Peyer's patch (tissue), 4 donors: ENCODE measurements around the gene CDH23. TPM values are rescaled to one million over a fixed set of nuclear protein-coding genes. Genes with fewer than 3 reads are reported as not detected.

Experiments used
- DNase-seq, 3 donors: peaks; one replicate each; pipeline ENCODE4 v3.0.0-alpha.2; 2017 to 2019
- H3K27ac ChIP-seq, 4 donors: fragments of 200-600 bp; sonication (generic); one replicate each; pipeline ENCODE4 v1.5.1; 2016 to 2019
- H3K27me3 ChIP-seq, 2 donors: fragments of 200-600 bp; sonication (generic); one replicate each; pipeline ENCODE4 v1.5.1; 2019
- H3K36me3 ChIP-seq, 3 donors: fragments of 200-600 bp; sonication (generic); one replicate each; pipeline ENCODE4 v1.5.1; 2016 to 2019
- H3K4me1 ChIP-seq, 4 donors: fragments of 200-600 bp; sonication (generic); one replicate each; pipeline ENCODE4 v1.5.1; 2016 to 2019
- H3K4me3 ChIP-seq, 4 donors: fragments of 200-600 bp; sonication (generic); 1 replicate in 3 of 4; 2 replicates in 1 of 4; pipeline ENCODE4 v1.5.1; 2016 to 2019; ENCODE audit warnings: mild to moderate bottlenecking in 1 of 4
- H3K9me3 ChIP-seq, 4 donors: fragments of 200-600 bp; sonication (generic); one replicate each; pipeline ENCODE4 v1.5.1; 2016 to 2019; ENCODE audit warnings: mild to moderate bottlenecking in 1 of 4
- POLR2A ChIP-seq, 2 donors: fragments of 450-650 bp; IDR thresholded peaks; one replicate each; pipeline ENCODE4 v1.5.1; 2017; ENCODE audit warnings: antibody characterized with exemption in 2 of 2, mild to moderate bottlenecking in 2 of 2, moderate library complexity in 2 of 2
- total RNA-seq, 4 donors: library from RNA; depleted of rRNA; stranded (reverse); fragments of >200 nt; gene quantifications; one replicate each; pipeline ENCODE4 v1.1.0, GENCODE V29; 2016
- TF ChIP-seq, protein P1 (sequence below), 6 experiments: fragments of 450-650 bp in 4 of 6; fragments of 200-600 bp in 2 of 6; sonication (generic) in 1 of 6; IDR thresholded peaks; one replicate each; pipeline ENCODE4 v1.5.1; 2017 to 2019; ENCODE audit warnings: antibody characterized with exemption in 6 of 6, mild to moderate bottlenecking in 3 of 6, moderate library complexity in 1 of 6

Gene CDH23
- total RNA-seq, 4 donors from 2014 or later: 3.2 to 9.9 (median 5.4) TPM

DNA sequence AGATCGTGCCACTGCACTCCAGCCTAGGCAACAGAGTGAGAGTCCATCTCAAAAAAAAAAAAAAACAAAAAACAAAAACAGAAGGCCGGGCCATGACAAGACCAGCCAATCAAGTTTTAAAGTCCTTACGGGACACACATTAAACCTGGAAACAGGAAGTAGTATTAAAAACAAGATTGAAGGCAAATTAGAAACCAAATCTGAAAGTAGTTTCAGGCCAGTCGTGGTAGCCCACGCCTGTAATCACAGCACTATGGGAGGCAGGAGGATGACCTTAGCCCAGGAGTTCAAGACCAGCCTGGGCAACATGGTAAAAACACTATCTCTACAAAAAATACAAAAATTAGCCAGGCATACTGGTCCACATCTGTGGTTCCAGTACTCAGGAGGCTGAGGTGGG lies 436.2 kb downstream of the CDH23 start:
- Histone ChIP-seq H3K27ac (no peak overlapping the region), H3K27me3 (no peaks in the 10 kb centered on the region), H3K9me3 (no peaks in the 10 kb centered on the region), H3K36me3 (peaks cover 0 to 60% (median 0%) of the 10 kb centered on the region in 3 donors), H3K4me1 (peaks cover 0 to 36% (median 14%) of the 10 kb centered on the region in 4 donors), H3K4me3 (no peak overlapping the region)
- TF ChIP-seq, protein P1, sequence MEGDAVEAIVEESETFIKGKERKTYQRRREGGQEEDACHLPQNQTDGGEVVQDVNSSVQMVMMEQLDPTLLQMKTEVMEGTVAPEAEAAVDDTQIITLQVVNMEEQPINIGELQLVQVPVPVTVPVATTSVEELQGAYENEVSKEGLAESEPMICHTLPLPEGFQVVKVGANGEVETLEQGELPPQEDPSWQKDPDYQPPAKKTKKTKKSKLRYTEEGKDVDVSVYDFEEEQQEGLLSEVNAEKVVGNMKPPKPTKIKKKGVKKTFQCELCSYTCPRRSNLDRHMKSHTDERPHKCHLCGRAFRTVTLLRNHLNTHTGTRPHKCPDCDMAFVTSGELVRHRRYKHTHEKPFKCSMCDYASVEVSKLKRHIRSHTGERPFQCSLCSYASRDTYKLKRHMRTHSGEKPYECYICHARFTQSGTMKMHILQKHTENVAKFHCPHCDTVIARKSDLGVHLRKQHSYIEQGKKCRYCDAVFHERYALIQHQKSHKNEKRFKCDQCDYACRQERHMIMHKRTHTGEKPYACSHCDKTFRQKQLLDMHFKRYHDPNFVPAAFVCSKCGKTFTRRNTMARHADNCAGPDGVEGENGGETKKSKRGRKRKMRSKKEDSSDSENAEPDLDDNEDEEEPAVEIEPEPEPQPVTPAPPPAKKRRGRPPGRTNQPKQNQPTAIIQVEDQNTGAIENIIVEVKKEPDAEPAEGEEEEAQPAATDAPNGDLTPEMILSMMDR (IDR thresholded peaks at IDR 0.05): no peak
- TF ChIP-seq POLR2A (IDR thresholded peaks at IDR 0.05): no peak
- DNase-seq: no peak

DNA sequence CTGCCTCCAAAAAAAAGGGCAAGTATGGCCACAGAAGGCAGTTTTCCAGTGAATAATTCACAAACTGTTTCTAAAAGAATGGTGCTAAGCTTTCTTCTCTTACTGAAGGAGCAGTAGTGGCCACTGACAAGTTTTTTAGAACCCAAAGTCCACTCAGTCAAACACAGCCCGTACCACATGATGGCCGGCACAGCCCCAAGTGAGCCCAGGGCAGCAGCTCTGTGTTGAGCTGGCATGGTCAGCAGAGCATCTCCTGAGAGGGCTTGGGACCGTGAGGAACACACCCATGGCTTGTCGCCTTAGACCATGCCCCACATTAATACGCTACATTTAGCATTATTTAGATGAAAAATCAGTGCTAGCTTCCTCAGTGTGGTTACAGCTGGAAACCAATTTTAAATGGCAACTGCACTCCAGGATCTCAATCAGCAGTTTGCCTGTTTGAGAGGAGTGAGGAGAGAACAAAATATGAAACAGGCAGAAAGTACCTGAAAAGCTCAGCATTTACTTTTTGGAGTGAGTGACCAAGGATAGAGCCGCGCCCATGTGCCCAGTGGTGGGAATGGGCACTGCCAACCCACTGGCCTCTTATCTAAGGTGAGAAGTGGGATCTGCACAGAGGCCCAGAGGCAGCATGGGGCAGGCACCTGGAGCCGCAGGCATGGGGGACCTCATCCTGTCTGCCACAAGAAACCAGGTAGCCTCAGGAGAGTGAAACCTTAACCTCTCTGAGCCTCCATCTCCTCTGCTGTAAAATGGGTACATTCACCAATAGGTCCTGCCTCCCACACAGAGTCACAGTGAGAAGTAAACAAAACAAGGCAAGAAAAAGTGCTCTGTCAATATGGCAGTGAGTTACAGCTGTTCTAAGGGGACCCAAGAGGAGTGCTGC lies 437.0 kb downstream of the CDH23 start:
- no peak for DNase-seq
- no peaks in the 10 kb centered on the region for H3K27me3 ChIP-seq
- H3K4me1 ChIP-seq: peaks cover 0 to 43% (median 14%) of the 10 kb centered on the region in 4 donors
- no peak for TF ChIP-seq POLR2A (IDR thresholded peaks at IDR 0.05)
- TF ChIP-seq, protein P1 (IDR thresholded peaks at IDR 0.05): no peak
- no peaks in the 10 kb centered on the region for H3K9me3 ChIP-seq
- no peak overlapping the region for H3K4me3 ChIP-seq
- H3K27ac ChIP-seq: no peak overlapping the region
- H3K36me3 ChIP-seq: peaks cover 0 to 53% (median 0%) of the 10 kb centered on the region in 3 donors

DNA sequence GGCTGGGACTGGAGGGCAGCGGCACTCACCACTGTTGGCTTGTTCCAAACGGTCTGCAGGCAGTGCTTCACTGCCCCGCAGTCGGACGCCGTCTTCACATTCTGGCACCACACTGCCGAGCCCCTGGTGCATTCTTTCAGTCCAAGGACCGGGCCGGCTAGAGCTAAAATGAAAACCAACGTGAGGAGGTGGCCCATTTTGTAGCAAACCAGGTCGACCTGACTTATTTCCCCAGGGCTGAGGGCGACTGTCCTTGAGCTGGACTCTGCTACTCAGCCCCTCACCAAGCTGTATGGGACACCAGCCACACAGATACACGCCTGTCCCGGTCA lies 437.6 kb downstream of the CDH23 start:
- DNase-seq: no peak
- no peaks in the 10 kb centered on the region for H3K9me3 ChIP-seq
- peaks cover 0 to 49% (median 14%) of the 10 kb centered on the region in 4 donors for H3K4me1 ChIP-seq
- H3K27me3 ChIP-seq: no peaks in the 10 kb centered on the region
- H3K4me3 ChIP-seq: no peak overlapping the region
- peaks cover 0 to 47% (median 0%) of the 10 kb centered on the region in 3 donors for H3K36me3 ChIP-seq
- H3K27ac ChIP-seq: no peak overlapping the region
- TF ChIP-seq, protein P1 (IDR thresholded peaks at IDR 0.05): no peak
- TF ChIP-seq POLR2A (IDR thresholded peaks at IDR 0.05): no peak

DNA sequence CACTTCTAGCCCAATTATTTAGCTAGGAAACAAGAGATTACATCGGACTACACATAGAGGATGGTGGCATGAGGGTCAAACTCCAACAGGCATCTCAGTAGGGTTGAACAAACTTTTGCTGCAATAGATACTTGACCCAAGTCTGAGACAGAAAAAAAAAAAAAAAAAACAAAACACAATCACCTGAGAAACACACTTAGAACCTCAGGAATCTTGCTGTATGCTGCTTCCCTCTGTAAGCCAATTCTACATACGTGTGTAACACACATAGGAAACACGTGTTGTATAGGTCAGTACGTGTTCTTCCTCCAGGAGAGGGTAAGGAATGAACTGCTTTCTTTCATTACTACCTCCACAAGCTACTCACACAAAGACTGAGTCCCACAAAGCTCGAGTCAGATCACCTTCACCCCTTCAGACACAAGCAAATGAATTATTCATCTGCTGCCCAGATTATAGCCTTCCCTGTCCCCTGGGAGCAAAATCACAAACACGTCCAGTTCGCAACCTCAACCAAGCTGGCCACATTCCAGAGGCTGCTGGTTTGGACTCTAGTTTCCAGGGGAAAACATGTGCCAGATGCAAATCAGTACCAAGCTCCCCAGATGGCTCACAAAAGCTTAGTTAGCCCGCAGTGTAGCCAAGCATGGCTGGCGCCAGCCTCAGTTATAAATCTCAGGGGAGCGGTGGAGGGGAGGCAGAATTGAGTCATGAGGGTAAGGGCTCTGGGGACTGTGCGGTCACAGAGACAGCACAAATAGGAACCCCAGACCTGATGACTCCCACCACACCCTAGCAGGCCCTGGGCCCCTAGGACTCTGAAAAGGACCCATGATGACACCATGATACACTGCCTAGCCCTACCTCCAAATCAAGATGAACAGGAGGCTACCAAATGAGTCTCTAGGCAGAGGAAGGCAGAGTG lies 439.2 kb downstream of the CDH23 start:
- DNase-seq: peak in 2 of 3 donors; percentile 89 to 90
- Histone ChIP-seq H3K27me3 (no peaks in the 10 kb centered on the region), H3K4me1 (peaks cover 0 to 66% (median 16%) of the 10 kb centered on the region in 4 donors), H3K9me3 (no peaks in the 10 kb centered on the region), H3K27ac (peak overlapping the region; percentile 52 to 69 (median 60)), H3K36me3 (peaks cover 0 to 30% (median 0%) of the 10 kb centered on the region in 3 donors), H3K4me3 (peak overlapping the region in 1 of 4 donors; percentile 0)
- TF ChIP-seq, protein P1 (IDR thresholded peaks at IDR 0.05): no peak
- TF ChIP-seq POLR2A (IDR thresholded peaks at IDR 0.05): no peak

DNA sequence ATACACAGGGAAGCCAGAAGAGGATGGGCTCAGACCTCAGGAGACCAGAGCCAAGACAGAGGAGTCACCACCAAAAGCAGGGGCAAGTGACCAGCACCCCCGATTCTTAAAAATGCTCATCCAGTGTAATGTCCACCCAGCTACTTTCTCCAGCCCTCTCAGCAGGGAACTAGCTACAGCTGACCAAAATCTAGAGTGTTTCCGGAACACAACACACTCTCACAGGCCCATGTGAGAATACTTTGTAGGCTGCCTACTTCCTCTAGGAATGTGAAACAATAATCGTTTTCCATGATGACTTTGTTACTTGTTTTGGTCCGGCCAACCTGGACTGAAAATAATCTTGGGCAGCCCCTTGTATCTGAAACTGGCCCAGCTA lies 439.9 kb downstream of the CDH23 start:
- DNase-seq: no peak
- peaks cover 0 to 71% (median 16%) of the 10 kb centered on the region in 4 donors for H3K4me1 ChIP-seq

More for the DNA sequence above, 439.9 kb downstream of the CDH23 start:
- Histone ChIP-seq H3K36me3 (peaks cover 0 to 24% (median 0%) of the 10 kb centered on the region in 3 donors), H3K27ac (peak overlapping the region; percentile 52 to 69 (median 60)), H3K9me3 (no peaks in the 10 kb centered on the region), H3K27me3 (no peaks in the 10 kb centered on the region), H3K4me3 (peak overlapping the region in 1 of 4 donors; percentile 0)
- TF ChIP-seq POLR2A (IDR thresholded peaks at IDR 0.05): no peak
- TF ChIP-seq, protein P1 (IDR thresholded peaks at IDR 0.05): no peak
